Epithelial cell of proximal tubule (primary cell): ENCODE measurements around the gene STAT5B. TPM values are rescaled to one million over a fixed set of nuclear protein-coding genes. Genes with fewer than 3 reads are reported as not detected.

Experiments used
- DNase-seq: peaks from one replicate; pipeline ENCODE4 v3.0.0-alpha.2; 2011; ENCODE audit warnings: low read depth
- H3K4me3 ChIP-seq: 2 replicates; pipeline ENCODE4 v1.5.1; 2011; ENCODE audit warnings: low read depth, mild to moderate bottlenecking, low read length
- CTCF ChIP-seq: conservative IDR thresholded peaks from 2 replicates; pipeline ENCODE4 v1.5.1; 2012; ENCODE audit warnings: low read depth, mild to moderate bottlenecking, low read length
- total RNA-seq: library from RNA; depleted of rRNA; stranded (reverse); fragments of >200 nt; gene quantifications from 2 replicates; pipeline ENCODE4 v1.2.3, GENCODE V29; 2015

STAT5B gene
- total RNA-seq, 1 donor from 2014 or later = 16.0 TPM

- DNase-seq = no peak
- no peak overlapping the region for H3K4me3 ChIP-seq
- no peak for TF ChIP-seq CTCF
Observed at GRCh38 chr17:42260318-42260717, 15.9 kb downstream of the STAT5B start.

- H3K4me3 ChIP-seq = no peak overlapping the region
- no peak for DNase-seq
- no peak for TF ChIP-seq CTCF
Observed at GRCh38 chr17:42255445-42255844, 20.7 kb downstream of the STAT5B start.

GRCh38 chr17:42253578-42253977 lies 22.6 kb downstream of the STAT5B start:
- no peak overlapping the region for H3K4me3 ChIP-seq
- DNase-seq = no peak
- no peak for TF ChIP-seq CTCF

- H3K4me3 ChIP-seq = no peak overlapping the region
- TF ChIP-seq CTCF = no peak
- no peak for DNase-seq
Observed at GRCh38 chr17:42252597-42253550, 23.3 kb downstream of the STAT5B start.

- TF ChIP-seq CTCF = peak; percentile 39
- DNase-seq = no peak
- no peak overlapping the region for H3K4me3 ChIP-seq
Observed at GRCh38 chr17:42251115-42251514, 25.1 kb downstream of the STAT5B start.

GRCh38 chr17:42249681-42250446 lies 26.3 kb downstream of the STAT5B start:
- no peak for TF ChIP-seq CTCF
- DNase-seq = no peak

More at GRCh38 chr17:42249681-42250446, 26.3 kb downstream of the STAT5B start:
- H3K4me3 ChIP-seq = no peak overlapping the region
